HG03095 (cell line): ENCODE measurements around the gene CCDC60.
A peak's percentile ranks its signal among the peaks of the same experiment; 100 is the strongest.

ENCODE experiments used
- ATAC-seq: cut with Tn5 transposase; IDR thresholded peaks from one replicate; pipeline ENCODE4 v1.9.1; 2021; ENCODE audit warnings: moderate library complexity; ENCODE audit not compliant: unreplicated experiment

CCDC60 gene

DNA sequence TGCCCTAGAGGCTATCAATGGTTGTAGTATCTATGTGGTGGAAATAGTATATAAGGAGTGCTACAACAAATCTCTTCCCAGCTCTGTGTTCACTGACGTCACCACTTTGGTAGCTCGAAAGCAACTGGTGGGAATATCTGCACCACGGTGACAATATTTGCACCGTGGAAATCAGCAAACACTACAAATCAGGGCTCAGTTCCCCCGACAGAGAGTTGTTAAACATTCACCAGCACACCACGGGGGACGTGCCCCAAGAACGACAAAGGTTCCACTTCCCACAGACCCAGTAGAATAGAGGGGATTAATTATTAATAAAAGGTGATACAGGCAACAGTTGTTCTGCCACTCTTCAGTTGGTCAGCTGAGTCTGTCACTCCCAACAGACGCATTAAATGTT lies 98.4 kb downstream of the CCDC60 start:
- no peak for ATAC-seq

- ATAC-seq: no peak
Measured at GRCh38 chr12:119440803-119441360, 106.4 kb downstream of the CCDC60 start.

DNA sequence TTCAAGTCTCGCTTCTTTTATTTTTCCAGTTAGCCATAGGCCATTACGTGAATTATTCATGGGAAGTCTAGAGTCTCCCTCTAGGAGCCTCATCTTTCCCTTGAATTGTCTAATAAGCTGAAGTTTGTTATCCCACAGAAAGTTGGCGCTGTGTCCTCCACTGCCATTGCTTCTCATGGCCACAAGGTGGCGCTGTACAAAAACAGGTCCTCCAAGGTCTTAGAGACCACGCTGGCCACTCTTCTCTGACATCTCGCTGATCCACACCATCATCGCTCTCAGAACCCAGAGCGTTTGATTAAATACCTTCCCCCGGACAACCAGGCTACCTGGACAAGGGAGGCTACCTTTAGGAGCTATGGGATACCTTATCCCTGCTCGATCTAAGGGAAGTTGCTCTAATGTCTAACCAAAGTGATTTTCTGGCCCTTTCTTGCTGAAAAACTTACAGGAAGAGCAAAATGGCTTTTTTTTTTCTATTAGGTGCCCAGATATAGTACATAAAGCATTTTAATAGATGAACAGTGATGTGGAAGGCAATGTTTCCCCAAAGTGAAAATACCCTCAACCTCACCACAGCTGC lies 110.0 kb downstream of the CCDC60 start:
- peak; percentile 47 for ATAC-seq

- ATAC-seq: no peak
Measured at GRCh38 chr12:119446459-119446858, 111.9 kb downstream of the CCDC60 start.

DNA sequence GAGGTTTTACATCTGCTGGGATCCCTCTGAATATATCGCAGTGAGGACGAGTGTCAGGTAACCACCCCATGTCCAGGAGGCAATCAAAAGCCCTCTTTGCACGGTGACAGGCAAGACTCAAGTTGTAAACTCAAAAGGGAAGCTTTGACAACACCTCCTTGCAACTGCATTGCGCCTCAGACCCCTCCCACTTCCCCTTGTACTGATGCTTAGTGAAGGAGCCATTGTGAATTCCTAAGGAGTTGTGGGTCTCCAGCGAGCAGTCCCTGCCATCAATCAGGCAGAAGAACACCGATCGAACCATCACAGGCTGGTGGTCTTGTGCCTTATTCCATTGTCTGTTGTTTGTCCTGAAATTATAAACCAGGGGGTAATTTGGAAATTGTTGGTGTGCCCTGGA lies 112.6 kb downstream of the CCDC60 start:
- no peak for ATAC-seq

DNA sequence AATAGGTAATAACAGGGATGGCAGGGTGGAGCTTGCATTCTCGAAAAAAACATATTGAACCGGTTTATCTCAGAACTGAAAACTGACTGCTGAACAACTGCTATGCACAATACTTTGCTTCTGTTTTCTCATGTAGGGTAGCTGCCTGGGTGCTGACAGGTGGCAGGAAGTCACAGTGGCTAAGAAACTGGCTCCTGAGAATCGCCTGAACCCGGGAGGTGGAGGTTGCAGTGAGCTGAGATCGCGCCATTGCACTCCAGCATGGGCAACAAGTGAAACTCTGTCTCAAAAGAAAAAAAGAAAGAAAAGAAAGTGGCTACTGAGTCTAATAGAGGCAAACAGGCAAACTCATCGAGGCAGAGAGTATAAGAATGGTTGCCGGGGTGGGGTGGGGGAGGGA lies 113.1 kb downstream of the CCDC60 start:
- ATAC-seq: no peak

DNA sequence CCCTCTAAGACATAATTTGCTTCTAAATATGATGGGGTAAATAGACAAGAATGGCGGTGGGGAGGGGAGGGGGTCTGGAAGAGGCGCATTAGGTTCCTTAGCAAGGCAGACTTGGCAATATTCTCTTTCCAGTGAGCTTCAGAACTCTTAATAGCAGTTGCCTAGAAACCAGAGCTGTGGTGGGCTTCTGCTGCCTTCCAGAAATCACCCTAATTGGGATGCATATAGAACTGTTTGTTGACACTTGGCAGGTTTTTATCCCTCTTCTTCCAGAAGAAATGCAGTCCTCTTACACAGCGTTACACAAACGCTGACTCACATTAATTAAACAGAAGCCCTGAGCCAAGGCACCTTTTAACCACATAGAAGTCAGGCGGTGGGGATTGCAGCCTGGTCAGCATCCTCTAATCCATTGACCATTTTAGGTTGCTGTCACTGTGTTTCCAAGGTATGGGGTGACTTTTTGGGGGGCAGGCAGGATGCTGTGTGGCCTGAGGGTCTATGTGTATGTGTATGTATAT lies 114.1 kb downstream of the CCDC60 start:
- no peak for ATAC-seq

DNA sequence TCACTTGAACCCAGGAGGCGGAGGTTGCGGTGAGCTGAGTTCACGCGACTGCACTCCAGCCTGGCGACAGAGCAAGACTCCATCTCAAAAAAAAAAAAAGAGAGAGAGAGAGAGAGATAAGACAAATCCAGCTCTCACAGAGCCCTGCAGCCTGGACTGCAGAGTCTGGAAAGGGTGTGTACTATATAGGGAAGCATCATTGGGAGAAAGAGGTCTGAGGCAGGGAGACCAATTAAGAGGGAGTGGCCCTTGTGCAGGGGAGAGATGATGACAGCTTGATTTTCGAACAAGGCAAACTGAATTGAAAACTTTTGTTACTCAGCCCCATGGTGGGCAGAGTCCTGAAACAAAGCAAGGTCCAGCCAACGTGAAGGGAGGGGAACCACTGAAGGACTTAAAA lies 116.2 kb downstream of the CCDC60 start:
- no peak for ATAC-seq

DNA sequence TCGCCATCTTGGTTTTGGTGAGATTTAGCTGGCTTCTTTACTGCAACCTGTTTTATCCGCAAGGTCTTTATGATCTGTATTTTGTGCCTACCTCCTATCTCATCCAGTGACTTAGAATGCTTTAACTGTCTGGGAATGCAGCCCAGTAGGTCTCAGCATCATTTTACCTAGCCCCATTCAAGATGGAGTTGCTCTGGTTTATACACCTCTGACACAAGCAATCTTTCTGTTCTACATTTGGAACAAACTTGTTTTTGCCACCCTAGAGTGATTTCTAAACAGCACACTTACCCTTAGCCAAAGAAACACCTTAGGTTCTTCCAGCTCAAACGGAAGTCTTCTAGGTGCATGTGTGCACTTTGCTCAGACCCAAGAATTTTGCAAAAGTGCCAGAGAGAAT lies 122.3 kb downstream of the CCDC60 start:
- ATAC-seq: no peak

- no peak for ATAC-seq
Measured at GRCh38 chr12:119457271-119457670, 122.7 kb downstream of the CCDC60 start.

DNA sequence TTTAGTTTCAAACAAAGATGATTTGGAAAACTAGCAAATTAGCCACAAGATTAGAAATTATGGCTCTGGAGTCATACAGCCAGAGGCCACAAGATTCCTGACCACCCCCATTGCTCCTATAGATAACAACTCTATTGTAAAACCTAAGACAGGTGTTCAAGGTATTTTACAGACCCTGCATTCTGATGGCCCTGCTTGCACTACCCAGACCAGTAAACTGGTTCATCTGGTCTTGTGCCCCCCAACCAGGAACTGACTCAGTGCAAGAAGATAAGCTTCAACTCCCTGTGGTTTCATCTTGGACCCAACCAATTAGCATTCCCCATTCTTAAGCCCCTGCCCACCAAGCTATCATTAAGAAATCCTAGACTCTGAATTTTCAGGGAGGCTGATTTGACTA lies 125.0 kb downstream of the CCDC60 start:
- no peak for ATAC-seq

DNA sequence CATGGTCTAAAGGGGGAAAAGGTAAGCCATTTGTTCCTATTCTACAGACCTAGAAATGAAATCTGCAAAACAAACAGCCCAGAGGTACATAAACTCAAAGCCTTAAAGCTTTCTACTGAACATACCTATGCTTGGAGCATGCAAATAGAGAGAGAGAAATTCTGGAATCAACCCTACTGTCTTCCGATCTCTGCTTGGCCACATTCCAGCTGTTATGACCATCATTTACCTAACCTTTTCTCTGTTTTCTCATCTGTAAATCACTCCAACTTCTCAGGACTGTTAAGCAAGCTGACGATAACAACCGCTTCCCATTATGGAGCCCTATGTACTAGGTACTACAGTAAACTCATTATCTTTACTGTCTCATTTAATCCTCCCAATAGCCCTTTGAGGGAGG lies 126.3 kb downstream of the CCDC60 start:
- no peak for ATAC-seq

GRCh38 chr12:119461636-119462214 lies 127.2 kb downstream of the CCDC60 start:
- no peak for ATAC-seq

DNA sequence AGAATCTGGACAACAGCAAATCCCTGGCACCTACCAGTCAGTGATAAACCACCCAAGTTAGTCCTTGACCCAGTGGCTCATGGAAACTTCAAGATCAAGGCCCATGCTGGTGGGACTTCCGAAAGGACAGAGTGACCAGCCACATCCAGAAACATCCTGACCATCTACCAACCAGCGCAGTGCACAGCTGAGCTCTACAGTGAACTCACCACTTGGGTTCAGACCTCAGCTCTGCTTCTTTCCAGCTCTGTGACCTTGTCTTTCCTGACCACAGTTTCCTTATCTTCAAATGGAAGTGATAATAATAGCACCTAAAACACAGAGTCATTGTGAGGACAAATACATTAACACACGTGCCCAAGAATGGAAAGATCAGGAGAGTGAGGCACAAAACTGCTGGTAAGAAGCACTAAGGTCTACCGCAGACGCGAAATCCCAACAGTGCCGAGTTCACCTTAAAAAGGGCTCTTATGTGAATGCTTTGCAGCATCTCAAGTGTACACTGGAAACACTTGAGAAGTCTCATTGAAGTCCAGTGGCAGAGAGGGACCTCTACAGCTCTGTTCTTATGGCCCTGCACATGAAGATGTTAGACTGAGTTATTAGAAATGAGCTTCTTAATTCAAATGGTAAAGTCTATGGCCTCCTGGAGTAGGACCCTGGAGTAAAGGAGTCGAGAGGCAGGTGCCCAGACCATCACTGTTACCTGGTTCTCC lies 128.8 kb downstream of the CCDC60 start:
- ATAC-seq: no peak

DNA sequence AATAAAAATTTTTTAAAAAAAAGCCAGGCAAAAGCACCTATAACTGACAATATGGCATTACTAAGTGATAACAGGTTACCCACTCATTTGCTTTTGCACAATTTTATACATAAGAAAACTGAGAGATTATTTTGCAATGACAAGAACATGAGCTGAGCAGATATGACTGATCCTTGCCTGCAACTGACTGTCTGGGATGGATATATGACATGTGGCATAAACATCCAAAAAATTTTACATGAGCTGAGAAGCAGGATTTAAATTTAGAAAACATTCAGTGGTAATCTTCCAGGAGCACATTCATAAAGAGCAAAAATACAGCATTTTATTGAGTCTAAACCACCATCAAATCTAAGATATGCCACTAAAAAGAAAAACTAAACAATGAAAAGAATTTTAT lies 133.8 kb downstream of the CCDC60 start:
- ATAC-seq: no peak

GRCh38 chr12:119475650-119476049 lies 141.1 kb downstream of the CCDC60 start:
- no peak for ATAC-seq

DNA sequence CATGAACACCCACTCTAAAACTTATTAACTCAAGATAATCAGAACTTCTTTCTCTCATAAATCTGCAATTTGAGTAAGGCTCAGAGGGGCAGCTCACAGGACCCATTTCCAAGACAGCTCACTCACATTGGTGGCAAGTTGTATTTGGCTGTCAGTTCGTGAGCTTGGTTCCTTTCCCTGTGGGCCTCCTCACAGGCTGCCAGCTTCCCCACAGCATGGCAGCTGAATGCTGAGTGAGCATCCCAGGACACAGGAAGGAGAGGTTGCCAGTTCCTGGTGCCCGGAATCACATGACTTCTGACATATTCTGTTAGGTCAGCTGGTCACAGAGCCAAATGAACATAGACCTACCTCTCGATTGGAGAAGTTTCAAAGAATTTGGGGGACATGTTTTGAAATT lies 142.4 kb downstream of the CCDC60 start:
- ATAC-seq: no peak

DNA sequence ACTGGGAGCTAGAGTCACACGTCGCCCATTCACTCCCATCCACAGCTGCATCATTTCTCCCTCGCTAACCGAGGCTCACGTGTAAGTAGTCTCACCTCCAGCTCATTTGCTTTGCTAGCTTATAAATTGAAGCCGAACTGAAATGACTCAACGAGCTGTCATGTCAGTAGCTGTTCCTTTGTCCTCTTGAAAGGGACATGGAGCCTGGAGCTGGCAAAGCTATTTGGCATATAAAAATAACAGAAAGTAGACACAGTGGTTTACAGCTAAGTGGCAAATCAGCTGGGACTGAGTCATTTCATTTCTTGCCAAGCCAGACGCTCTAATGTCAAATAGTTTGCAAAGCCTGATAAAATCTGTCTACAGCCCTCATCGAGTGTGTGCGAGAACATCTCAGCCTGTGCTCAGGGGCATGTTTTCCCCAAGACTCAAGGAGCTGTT lies 144.6 kb downstream of the CCDC60 start:
- no peak for ATAC-seq

- ATAC-seq: no peak
Measured at GRCh38 chr12:119480551-119480950, 146.0 kb downstream of the CCDC60 start.

GRCh38 chr12:119486599-119487154 lies 152.1 kb downstream of the CCDC60 start:
- no peak for ATAC-seq

DNA sequence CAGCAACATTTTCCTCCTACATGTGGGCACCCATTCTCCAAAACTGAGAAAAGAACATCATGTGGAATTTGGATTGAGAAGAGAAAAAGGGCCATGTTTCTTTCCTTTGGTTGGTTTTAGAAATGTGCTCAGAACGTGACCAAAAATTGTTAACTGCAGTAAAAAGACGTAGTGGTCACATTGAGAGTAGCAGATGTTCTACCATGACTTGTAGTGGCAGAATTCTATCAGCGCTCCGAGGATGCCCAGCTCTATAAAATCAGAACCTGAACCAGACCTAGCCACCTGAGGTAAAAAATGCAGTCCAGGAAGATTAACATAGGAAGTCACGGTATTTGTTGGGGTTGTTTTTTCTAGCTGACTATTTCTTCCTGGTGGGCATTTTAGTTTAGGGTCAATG lies 157.3 kb downstream of the CCDC60 start:
- ATAC-seq: no peak

- no peak for ATAC-seq
Measured at GRCh38 chr12:119500209-119500608, 165.7 kb downstream of the CCDC60 start.
